ENCODE measurements around the gene DNAI2.

Gene DNAI2

GRCh38 chr17:74318391-74318790 lies 44.4 kb downstream of the DNAI2 start:
- Histone ChIP-seq H3K27me3 (ENCODE audit: insufficient read depth, low read length, poor library complexity) (peaks cover 10% of the 10 kb centered on the region), H3K4me2 (ENCODE audit: insufficient read depth, low read length) (no peak overlapping the region), H2AFZ (ENCODE audit: low read depth, low read length) (no peak overlapping the region), H4K20me1 (ENCODE audit: insufficient read depth, low read length) (peaks cover 5% of the 10 kb centered on the region; the same call in 1 of the 2 replicates), H3K9ac (ENCODE audit: low read depth, low read length) (no peak overlapping the region), H3K79me2 (ENCODE audit: insufficient read depth, low read length) (no peaks in the 10 kb centered on the region), H3K27ac (ENCODE audit: low read length) (no peak overlapping the region), H3K4me3 (ENCODE audit: low read depth in 1 of 2, low read length in 2 of 2) (no peak overlapping the region), H3K9me3 (ENCODE audit: insufficient read depth, low read length, severe bottlenecking) (no peaks in the 10 kb centered on the region), H3K4me1 (ENCODE audit: insufficient read depth, low read length) (no peaks in the 10 kb centered on the region), H3K36me3 (ENCODE audit: insufficient read depth, low read length) (no peaks in the 10 kb centered on the region)
- TF ChIP-seq CTCF (IDR thresholded peaks at IDR 0.05; ENCODE audit: borderline replicate concordance, extremely low read depth, low read length, poor library complexity, severe bottlenecking) (no peak), EZH2 (IDR thresholded peaks at IDR 0.05; ENCODE audit: borderline replicate concordance, low read depth, low read length, severe bottlenecking) (no peak)
- no peak for DNase-seq
- ATAC-seq (ENCODE audit: insufficient read depth, low read depth), result no peak

DNA sequence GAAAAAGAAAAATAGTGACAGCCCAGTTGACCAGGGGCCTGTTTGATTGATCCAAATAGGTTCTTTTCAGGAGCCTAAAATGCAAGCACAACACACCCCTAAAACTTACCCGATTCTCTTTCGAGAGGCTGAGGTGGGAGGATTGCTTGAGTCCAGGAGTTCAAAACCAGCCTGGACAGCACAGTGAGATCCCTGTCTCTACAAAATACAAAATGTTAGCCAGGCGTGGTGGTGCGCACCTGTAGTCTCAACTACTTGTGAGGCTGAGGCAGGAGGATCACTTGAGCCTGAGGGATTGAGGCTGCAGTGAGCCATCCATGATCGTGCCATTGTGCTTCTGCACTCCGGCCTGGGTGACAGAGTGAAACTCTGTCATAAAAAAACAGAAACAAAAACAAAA lies 50.5 kb downstream of the DNAI2 start:
- peaks cover 10% of the 10 kb centered on the region for H3K27me3 ChIP-seq (ENCODE audit: insufficient read depth, low read length, poor library complexity)
- H3K9me3 ChIP-seq (ENCODE audit: insufficient read depth, low read length, severe bottlenecking), result no peaks in the 10 kb centered on the region
- H3K4me2 ChIP-seq (ENCODE audit: insufficient read depth, low read length), result no peak overlapping the region
- peaks cover 5% of the 10 kb centered on the region for H4K20me1 ChIP-seq (ENCODE audit: insufficient read depth, low read length)
- H3K36me3 ChIP-seq (ENCODE audit: insufficient read depth, low read length), result no peaks in the 10 kb centered on the region
- TF ChIP-seq CTCF (IDR thresholded peaks at IDR 0.05; ENCODE audit: borderline replicate concordance, extremely low read depth, low read length, poor library complexity, severe bottlenecking) (no peak), EZH2 (IDR thresholded peaks at IDR 0.05; ENCODE audit: borderline replicate concordance, low read depth, low read length, severe bottlenecking) (no peak)
- H3K4me3 ChIP-seq (ENCODE audit: low read depth in 1 of 2, low read length in 2 of 2), result no peak overlapping the region
- H3K79me2 ChIP-seq (ENCODE audit: insufficient read depth, low read length), result no peaks in the 10 kb centered on the region
- H2AFZ ChIP-seq (ENCODE audit: low read depth, low read length), result no peak overlapping the region
- H3K9ac ChIP-seq (ENCODE audit: low read depth, low read length), result no peak overlapping the region
- no peaks in the 10 kb centered on the region for H3K4me1 ChIP-seq (ENCODE audit: insufficient read depth, low read length)
- ATAC-seq (ENCODE audit: insufficient read depth, low read depth) (no peak), DNase-seq (no peak)
- no peak overlapping the region for H3K27ac ChIP-seq (ENCODE audit: low read length)

DNA sequence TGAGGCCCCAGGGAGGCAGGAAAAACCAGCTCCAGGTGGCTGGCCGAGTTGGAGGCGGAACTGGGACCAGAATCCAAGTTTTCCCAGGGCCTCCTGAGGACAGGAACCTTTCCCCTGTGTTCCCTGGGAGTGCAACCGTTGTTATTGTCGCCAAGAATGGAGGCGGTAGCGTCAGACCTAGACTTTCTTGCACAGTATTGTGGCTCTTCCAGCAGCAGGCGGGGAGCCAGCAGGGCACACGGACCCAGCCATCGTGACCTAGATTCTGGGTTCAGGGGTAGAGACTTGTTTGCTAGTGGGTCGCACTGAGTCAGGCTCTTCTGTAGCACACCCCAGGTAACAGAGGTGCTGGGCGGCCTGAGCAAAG lies 51.3 kb downstream of the DNAI2 start:
- Histone ChIP-seq H3K4me2 (ENCODE audit: insufficient read depth, low read length) (no peak overlapping the region), H2AFZ (ENCODE audit: low read depth, low read length) (no peak overlapping the region), H3K9ac (ENCODE audit: low read depth, low read length) (no peak overlapping the region), H4K20me1 (ENCODE audit: insufficient read depth, low read length) (peaks cover 5% of the 10 kb centered on the region), H3K9me3 (ENCODE audit: insufficient read depth, low read length, severe bottlenecking) (no peaks in the 10 kb centered on the region), H3K4me3 (ENCODE audit: low read depth in 1 of 2, low read length in 2 of 2) (no peak overlapping the region), H3K27me3 (ENCODE audit: insufficient read depth, low read length, poor library complexity) (peaks cover 12% of the 10 kb centered on the region), H3K4me1 (ENCODE audit: insufficient read depth, low read length) (no peaks in the 10 kb centered on the region), H3K79me2 (ENCODE audit: insufficient read depth, low read length) (no peaks in the 10 kb centered on the region), H3K27ac (ENCODE audit: low read length) (no peak overlapping the region), H3K36me3 (ENCODE audit: insufficient read depth, low read length) (no peaks in the 10 kb centered on the region)
- DNase-seq (no peak), ATAC-seq (ENCODE audit: insufficient read depth, low read depth) (no peak)
- no peak for TF ChIP-seq CTCF (IDR thresholded peaks at IDR 0.05; ENCODE audit: borderline replicate concordance, extremely low read depth, low read length, poor library complexity, severe bottlenecking)
- no peak for TF ChIP-seq EZH2 (IDR thresholded peaks at IDR 0.05; ENCODE audit: borderline replicate concordance, low read depth, low read length, severe bottlenecking)

All from DND-41 (cell line).